MM.1S (cell line): ENCODE data around the gene MLPH.

Experiments used
- DNase-seq: peaks from one replicate; pipeline ENCODE4 v3.0.0-alpha.2; 2015
- H2AFZ ChIP-seq: fragments of 300-600 bp; sonication (generic); 2 replicates; pipeline ENCODE4 v1.6.0; 2016; ENCODE audit warnings: antibody characterized with exemption, low read length
- H3F3A ChIP-seq: fragments of 300-600 bp; sonication (generic); 2 replicates; pipeline ENCODE4 v1.6.1; 2016; ENCODE audit warnings: mild to moderate bottlenecking, antibody characterized with exemption, low read length, moderate library complexity, mixed read lengths; ENCODE audit not compliant: insufficient read depth
- H3K27ac ChIP-seq: fragments of 300-600 bp; sonication (generic); 2 replicates; pipeline ENCODE4 v1.5.1; 2016; ENCODE audit warnings: mild to moderate bottlenecking, low read length
- H3K27me3 ChIP-seq: fragments of 300-600 bp; sonication (generic); replicated peaks from 2 replicates; pipeline ENCODE4 v1.6.0; 2016; ENCODE audit warnings: low read length; ENCODE audit not compliant: insufficient read depth
- H3K36me3 ChIP-seq: fragments of 300-600 bp; sonication (generic); replicated peaks from 2 replicates; pipeline ENCODE4 v1.6.1; 2016; ENCODE audit warnings: mild to moderate bottlenecking, low read length, mixed read lengths; ENCODE audit not compliant: insufficient read depth
- H3K4me1 ChIP-seq: fragments of 300-600 bp; sonication (generic); 2 replicates; pipeline ENCODE4 v1.6.1; 2016; ENCODE audit warnings: low read length, mixed read lengths
- H3K4me2 ChIP-seq: fragments of 300-600 bp; sonication (generic); 2 replicates; pipeline ENCODE4 v1.6.0; 2016; ENCODE audit warnings: low read depth, low read length
- H3K4me3 ChIP-seq: fragments of 300-600 bp; sonication (generic); 2 replicates; pipeline ENCODE4 v1.5.1; 2016; ENCODE audit warnings: low read length, mixed read lengths
- H3K79me2 ChIP-seq: fragments of 300-600 bp; sonication (generic); 2 replicates; pipeline ENCODE4 v1.6.1; 2016; ENCODE audit warnings: mixed run types, low read length, mixed read lengths
- H3K9ac ChIP-seq: fragments of 300-600 bp; sonication (generic); 2 replicates; pipeline ENCODE4 v1.6.1; 2016; ENCODE audit warnings: low read length, mixed read lengths
- H3K9me2 ChIP-seq: fragments of 300-600 bp; sonication (generic); replicated peaks from 2 replicates; pipeline ENCODE4 v1.6.1; 2016; ENCODE audit warnings: mild to moderate bottlenecking, low read length, mixed read lengths; ENCODE audit not compliant: insufficient read depth
- H3K9me3 ChIP-seq: fragments of 300-600 bp; sonication (generic); replicated peaks from 2 replicates; pipeline ENCODE4 v1.6.1; 2016; ENCODE audit warnings: mild to moderate bottlenecking, low read length, mixed read lengths; ENCODE audit not compliant: insufficient read depth
- H4K20me1 ChIP-seq: fragments of 300-600 bp; sonication (generic); 2 replicates; pipeline ENCODE4 v1.6.1; 2016; ENCODE audit warnings: mild to moderate bottlenecking, low read length, moderate library complexity, mixed read lengths; ENCODE audit not compliant: insufficient read depth
- CTCF ChIP-seq: fragments of 300-600 bp; sonication (generic); IDR thresholded peaks from 2 replicates; pipeline ENCODE4 v1.5.1; 2016; ENCODE audit warnings: antibody characterized with exemption, low read length, mixed read lengths
- EZH2 ChIP-seq: fragments of 300-600 bp; sonication (generic); optimal IDR thresholded peaks from 2 replicates; pipeline ENCODE3; 2017; ENCODE audit warnings: low read depth, mild to moderate bottlenecking, antibody characterized with exemption, low read length, mixed read lengths
- EZH2phosphoT487 ChIP-seq: fragments of 300-600 bp; sonication (generic); IDR thresholded peaks from 2 replicates; pipeline ENCODE4 v1.6.1; 2018; ENCODE audit warnings: antibody characterized with exemption, low read length

MLPH gene

GRCh38 chr2:237450108-237450507 lies 36.9 kb upstream of the MLPH start:
- Histone ChIP-seq H3K9me2 (no peaks in the 10 kb centered on the region), H3K4me1 (no peaks in the 10 kb centered on the region), H4K20me1 (no peaks in the 10 kb centered on the region), H2AFZ (no peak overlapping the region), H3K4me2 (no peak overlapping the region), H3K9me3 (no peaks in the 10 kb centered on the region), H3K27me3 (peaks cover 14% of the 10 kb centered on the region), H3F3A (no peaks in the 10 kb centered on the region), H3K4me3 (no peak overlapping the region), H3K36me3 (no peaks in the 10 kb centered on the region), H3K79me2 (no peaks in the 10 kb centered on the region), H3K9ac (no peak overlapping the region), H3K27ac (no peak overlapping the region)
- TF ChIP-seq EZH2phosphoT487 = no peak
- TF ChIP-seq EZH2 = no peak
- no peak for TF ChIP-seq CTCF
- DNase-seq = no peak

GRCh38 chr2:237450583-237450982 lies 36.5 kb upstream of the MLPH start:
- Histone ChIP-seq H3K4me2 (no peak overlapping the region), H4K20me1 (no peaks in the 10 kb centered on the region), H3F3A (no peaks in the 10 kb centered on the region), H3K27ac (no peak overlapping the region), H3K4me3 (no peak overlapping the region), H3K79me2 (no peaks in the 10 kb centered on the region), H3K9me2 (no peaks in the 10 kb centered on the region), H3K9ac (no peak overlapping the region), H2AFZ (no peak overlapping the region), H3K9me3 (no peaks in the 10 kb centered on the region), H3K27me3 (peaks cover 14% of the 10 kb centered on the region), H3K4me1 (no peaks in the 10 kb centered on the region), H3K36me3 (no peaks in the 10 kb centered on the region)
- TF ChIP-seq CTCF (no peak), EZH2 (no peak), EZH2phosphoT487 (no peak)
- no peak for DNase-seq

- H3K4me2 ChIP-seq = no peak overlapping the region
- no peaks in the 10 kb centered on the region for H3K79me2 ChIP-seq
- H3K4me3 ChIP-seq = no peak overlapping the region
- no peaks in the 10 kb centered on the region for H3F3A ChIP-seq
- H4K20me1 ChIP-seq = no peaks in the 10 kb centered on the region
- no peaks in the 10 kb centered on the region for H3K36me3 ChIP-seq
- H3K9me3 ChIP-seq = no peaks in the 10 kb centered on the region
- no peak overlapping the region for H3K9ac ChIP-seq
- H2AFZ ChIP-seq = no peak overlapping the region
- TF ChIP-seq EZH2 (no peak), EZH2phosphoT487 (no peak), CTCF (no peak)
- H3K9me2 ChIP-seq = no peaks in the 10 kb centered on the region
- no peak for DNase-seq
- peaks cover 14% of the 10 kb centered on the region for H3K27me3 ChIP-seq
- no peaks in the 10 kb centered on the region for H3K4me1 ChIP-seq
- no peak overlapping the region for H3K27ac ChIP-seq
Measured at GRCh38 chr2:237451643-237452469, 35.2 kb upstream of the MLPH start.
